Measurements from ENCODE around the gene PEPD.

Gene PEPD

DNA sequence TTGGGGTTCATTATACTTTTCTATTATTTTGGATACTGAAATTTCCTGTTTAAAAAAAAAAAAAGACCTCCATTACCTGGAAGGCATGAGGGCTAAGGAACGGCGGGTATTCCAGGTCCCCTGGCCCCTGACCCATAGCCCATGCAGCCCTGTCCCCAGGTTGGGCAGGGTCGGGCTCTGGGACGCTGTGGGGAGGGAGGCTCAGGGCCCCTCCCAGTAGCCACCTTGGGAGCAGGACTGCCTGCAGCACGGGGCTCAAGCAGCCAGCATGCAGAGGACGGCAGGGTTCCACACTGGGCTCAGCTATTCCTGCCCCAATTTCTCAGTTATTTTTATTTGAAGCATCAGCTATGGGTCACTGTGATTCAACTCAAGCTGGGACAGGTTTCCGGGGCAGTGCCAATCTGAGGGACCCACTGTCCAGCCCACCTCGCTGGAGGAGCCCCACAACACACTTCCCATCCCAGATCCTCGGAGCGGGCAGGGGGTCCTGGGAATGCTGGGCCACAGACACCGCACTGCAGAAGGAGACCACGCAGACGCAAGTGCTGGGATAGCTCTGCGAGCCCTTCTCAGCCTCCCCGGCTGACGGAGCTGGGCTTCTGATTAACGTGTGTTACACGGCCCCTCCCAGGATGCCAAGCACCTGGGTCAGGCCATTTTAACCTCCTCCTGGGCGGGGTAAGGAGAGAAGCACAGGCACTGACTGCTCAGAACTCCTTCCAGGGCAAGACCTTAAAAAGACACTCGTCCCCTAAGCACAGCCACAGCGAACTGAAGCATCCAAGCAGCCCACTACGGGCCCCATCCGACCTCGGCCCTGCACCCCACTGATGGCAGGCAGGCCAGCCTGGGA lies 60.1 kb downstream of the PEPD start:
- in situ Hi-C loops (cut with MboI; ENCODE audit: low sequenced_read_pairs), result no loop called here

DNA sequence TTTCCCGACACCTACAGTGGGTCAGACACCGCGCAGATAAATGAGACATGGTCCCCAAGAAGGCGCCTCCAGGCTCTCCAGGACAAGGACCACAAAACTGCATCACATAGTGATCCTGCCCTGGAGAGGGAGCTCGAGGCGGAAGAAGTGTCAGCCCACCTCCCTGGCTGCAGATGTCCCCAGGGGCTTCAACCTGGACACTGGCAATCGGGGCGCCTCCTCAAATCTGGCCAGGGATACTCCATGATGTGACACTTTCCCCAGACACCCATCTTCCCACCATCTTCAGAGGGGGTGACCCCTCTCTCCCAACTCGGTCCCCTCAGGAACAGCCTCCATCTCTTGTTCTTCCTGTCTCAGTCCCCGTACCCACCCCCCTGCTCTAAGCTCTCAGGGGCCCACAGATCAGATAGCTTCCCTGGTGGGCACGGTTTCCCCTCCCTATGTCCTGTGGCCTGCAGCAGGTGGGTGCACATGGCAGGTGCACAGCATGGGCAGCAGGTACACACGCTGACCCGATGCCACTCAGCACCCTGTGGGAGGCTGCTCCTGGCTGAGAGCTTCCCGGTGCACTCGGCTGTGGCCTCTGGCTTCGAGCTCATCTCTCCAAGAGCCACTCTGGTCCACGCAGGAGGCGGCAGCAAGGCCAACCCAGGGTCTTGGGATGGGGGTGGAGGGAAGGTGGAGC lies 61.2 kb downstream of the PEPD start:
- in situ Hi-C loops (cut with MboI; ENCODE audit: low sequenced_read_pairs), result no loop called here

DNA sequence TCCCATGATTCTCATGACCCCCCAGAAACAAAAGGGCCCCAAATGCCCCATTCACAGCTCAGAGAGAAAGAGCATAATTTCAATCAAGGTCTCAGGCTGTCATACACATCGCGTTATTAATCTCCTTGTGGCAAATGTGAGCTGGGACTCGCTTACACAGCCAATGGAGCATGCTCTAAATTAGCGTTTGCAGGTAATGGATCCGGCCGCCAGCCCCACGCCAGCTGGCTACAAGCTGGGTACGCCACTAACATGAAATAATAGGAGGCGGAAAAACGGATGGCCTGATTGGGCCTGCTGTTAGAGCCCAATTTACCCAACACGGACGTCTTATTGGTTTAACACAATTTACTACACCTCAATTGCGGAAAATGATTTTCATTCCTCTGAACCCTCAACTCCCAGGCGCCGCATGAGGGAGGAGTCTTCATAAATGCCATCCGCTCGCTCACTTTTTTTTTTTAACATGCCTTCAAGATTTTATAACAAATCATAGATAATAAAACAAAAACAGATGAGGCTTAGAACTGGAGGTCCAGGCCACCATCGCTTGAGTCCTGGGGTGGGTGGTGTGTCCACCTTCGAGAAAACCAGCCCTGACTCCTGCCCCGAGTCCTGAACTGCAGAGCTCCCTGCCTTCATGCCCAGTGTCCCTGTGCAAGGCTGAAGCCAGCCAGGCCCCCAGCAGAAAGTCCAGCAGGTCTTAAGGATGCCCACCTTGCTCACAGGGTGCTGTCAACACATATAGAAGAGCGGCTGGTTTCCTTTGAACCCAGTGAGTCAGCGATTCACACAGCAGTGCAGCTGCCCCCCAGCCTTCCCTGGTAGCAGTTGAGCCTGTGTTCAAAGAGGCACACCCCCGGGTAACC lies 62.1 kb downstream of the PEPD start:
- in situ Hi-C loops (cut with MboI; ENCODE audit: low sequenced_read_pairs), result no loop called here

DNA sequence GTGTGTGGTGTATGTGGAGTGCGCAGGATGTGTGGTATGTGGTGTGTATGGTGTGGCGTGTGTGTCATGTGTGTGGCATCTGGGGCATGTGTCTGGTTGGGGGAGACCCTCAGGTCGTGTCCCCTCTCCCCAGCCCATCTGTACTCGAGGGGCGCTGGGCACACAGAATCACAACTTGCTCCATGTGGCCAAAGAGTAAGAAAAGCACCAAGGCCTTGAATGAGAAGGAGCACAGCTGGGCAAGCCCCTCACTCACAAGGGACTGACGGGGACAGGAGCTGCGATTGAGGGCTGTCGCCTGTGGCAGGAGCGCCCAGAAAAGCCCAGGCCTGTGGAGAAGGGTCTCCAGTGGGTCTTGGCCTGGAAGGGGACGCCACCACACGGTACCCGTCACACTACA lies 62.8 kb downstream of the PEPD start:
- in situ Hi-C loops (cut with MboI; ENCODE audit: low sequenced_read_pairs), result no loop called here

DNA sequence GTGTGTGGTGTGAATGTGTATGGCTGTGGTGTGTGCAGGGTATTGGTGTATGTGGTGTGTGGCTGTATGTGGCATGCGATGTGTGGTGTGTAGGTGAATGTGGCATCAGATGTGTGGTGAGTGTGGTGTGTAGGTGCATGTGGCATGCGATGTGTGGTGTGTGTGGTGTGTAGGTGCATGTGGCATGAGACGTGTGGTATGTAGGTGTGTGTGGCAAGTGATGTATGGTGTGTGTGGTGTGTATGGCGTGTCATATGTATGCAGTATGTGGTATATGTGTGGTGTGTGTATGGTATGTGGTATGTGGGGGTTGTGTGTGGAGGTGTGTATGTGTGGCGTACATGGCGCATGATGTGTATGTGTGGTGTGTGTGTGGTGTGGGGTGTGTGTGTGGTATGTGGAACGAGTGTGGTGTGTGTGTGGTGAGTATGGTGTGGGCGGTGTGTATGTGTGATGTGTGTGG lies 63.4 kb downstream of the PEPD start:
- in situ Hi-C loops (cut with MboI; ENCODE audit: low sequenced_read_pairs), result no loop called here

DNA sequence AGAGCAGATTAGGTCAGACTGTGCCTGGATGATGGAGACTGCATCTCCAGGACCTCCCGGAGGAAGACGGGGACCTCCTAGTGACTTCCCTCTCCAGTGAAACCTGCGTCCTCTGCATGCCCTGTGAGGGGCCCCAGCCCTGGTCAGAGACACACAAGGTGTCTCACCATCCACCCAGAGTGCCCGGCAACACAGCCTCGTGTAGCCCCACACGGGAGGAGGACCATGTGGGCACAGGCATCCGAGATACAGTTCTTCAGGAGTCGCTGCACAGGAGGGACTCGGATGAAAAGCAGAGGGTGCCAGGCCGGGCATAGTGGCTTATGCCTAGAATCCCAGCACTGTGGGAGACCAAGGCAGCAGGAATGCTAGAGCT lies 64.8 kb downstream of the PEPD start:
- in situ Hi-C loops (cut with MboI; ENCODE audit: low sequenced_read_pairs), result no loop called here

DNA sequence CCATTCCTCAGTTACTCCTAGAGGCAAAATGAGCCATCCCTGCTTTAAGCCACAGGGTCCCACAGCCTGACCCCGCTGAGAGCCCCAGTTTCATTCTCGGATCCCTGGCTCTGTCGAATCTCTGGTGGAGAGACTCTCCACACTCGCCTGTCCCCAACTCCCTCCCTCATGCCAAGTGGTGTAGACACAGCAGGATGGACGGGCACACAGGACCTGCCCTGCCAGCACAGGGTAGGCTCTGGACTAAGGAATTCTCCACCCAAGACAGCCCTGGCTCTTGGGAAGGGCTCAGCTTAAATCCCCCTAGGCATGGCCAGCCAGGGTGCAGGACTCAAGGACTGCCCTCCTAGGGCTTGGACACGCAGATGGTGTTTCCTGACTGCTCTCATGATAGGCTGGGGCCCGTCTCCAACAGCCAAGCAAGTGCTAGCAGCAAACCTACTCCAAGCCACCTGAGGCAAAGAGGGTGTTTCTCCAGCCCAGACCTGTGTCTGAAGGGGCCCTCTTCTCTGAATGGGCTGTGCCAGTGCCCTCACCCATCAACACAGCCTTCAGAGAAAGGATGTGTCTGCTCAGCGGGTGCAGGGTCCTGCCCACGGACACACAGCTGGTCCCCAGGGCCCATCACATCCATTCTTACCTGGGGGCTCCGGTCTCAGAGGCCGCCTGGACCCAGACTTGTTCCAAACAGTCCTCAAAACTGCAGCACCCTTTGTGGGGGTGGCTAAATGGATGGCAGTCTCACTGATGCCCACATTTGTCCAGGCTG lies 65.3 kb downstream of the PEPD start:
- in situ Hi-C loops (cut with MboI; ENCODE audit: low sequenced_read_pairs), result no loop called here

DNA sequence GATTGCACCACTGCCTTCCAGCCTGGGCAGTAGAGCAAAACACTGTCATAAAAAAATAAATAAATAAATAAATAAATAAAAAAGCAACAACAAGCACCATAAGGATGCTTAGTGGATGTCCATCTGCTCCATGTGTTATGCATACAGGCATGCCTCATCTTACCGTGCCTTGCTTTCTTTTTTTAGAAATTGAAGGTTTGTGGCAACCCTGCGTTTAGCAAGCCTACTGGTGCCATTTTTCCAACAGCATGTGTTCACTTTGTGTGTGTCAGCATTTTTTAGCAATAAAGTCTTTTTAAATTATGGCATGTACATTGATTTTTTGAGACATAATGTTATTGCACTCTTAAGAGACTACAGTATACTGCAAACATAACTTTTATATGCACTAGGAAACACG lies 68.3 kb downstream of the PEPD start:
- in situ Hi-C loops (cut with MboI; ENCODE audit: low sequenced_read_pairs), result no loop called here

DNA sequence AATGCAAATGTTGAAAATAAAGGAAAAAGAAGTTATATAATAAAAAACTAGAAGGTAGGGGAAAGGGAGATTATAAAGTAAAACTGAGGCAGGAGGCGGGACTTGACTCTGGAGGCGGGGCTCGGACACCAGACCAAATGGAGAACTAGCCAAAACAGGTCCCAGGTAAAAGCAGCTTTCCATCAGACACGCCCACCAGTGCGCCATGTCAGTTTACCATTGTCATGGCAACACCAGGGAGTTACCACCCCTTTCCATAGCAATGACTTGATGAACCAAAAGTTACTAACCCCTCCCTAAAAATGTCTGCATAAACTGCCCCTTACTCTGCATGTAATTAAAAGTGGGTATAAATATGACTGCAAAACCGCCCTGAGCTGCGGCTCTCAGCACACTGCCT lies 70.9 kb downstream of the PEPD start:
- in situ Hi-C loops (cut with MboI; ENCODE audit: low sequenced_read_pairs), result no loop called here

DNA sequence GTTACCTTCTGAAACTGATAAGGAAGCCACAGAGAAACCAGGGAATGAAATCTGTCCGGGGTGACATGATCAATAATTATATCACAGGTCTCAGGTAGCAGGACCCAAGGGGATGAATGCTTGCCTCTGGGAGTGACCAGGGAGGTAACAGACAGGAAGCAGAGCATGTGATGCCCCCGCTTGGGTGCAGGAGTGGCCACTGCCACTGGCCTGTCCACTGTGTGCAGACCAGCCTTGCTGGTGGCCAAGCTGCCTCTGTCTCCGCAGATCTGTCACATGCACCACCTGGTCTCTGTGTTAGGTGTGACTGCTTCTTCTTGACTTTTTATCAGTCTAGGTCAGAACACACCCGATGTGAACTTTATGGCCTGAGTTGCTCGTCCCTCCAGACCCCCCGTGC lies 71.8 kb downstream of the PEPD start:
- in situ Hi-C loops (cut with MboI; ENCODE audit: low sequenced_read_pairs), result no loop called here

DNA sequence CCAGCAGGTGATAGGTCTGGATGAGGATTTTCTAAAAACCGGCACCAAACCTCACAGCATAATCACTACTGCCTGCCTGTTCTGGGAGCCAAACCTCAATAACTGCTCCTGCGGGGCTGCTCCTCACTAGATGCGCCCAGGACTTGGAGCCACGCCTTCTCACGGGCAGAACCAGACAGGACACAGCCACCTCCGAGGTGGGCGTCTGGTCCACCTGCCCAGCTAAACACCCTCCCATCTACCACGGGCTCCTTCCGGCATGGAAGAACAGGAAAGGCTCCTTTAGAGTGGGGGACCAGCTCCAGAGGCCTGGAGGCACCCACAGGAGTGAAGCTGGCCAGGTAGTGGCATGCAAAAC lies 73.5 kb downstream of the PEPD start:
- in situ Hi-C loops (cut with MboI; ENCODE audit: low sequenced_read_pairs), result no loop called here

DNA sequence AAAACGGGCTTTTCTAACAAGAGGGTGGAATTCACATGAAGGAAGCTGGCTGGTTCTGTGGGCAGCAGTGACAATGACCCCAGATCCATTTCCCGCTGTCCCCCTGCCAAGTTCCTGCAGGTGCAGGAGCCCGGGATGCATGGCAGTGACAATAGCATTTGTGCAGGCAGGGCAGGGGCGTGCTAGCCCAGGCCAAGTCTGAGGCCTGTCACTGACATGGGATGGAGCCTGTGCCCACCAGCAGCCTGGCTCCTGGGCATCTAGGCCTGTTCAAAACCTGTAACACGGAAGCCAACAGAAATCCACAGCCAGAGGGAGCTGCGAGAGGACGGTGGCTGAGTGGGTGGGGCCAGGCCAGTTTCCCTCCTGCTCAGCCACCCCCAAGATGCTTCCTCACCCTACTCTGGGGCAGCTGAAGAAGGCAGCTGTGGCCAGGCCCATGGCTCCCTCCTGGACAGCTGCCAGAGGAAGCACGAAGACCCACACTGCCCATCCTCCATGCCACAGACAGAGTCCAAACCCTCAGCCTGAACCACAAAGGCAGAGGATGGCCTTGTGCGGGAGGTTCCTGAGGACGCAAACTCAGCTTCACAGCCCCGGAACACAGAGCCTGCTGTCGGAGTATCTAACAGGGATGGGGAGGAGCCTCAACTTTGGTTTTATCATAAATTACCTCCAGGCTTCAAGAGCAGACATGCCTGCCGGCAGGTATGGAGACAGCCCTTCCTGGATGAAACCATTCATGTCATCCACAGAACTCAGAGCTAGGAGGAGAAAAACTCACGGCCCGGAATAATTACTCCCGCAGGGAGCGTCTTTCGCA lies 74.0 kb downstream of the PEPD start:
- in situ Hi-C loops (cut with MboI; ENCODE audit: low sequenced_read_pairs), result no loop called here

DNA sequence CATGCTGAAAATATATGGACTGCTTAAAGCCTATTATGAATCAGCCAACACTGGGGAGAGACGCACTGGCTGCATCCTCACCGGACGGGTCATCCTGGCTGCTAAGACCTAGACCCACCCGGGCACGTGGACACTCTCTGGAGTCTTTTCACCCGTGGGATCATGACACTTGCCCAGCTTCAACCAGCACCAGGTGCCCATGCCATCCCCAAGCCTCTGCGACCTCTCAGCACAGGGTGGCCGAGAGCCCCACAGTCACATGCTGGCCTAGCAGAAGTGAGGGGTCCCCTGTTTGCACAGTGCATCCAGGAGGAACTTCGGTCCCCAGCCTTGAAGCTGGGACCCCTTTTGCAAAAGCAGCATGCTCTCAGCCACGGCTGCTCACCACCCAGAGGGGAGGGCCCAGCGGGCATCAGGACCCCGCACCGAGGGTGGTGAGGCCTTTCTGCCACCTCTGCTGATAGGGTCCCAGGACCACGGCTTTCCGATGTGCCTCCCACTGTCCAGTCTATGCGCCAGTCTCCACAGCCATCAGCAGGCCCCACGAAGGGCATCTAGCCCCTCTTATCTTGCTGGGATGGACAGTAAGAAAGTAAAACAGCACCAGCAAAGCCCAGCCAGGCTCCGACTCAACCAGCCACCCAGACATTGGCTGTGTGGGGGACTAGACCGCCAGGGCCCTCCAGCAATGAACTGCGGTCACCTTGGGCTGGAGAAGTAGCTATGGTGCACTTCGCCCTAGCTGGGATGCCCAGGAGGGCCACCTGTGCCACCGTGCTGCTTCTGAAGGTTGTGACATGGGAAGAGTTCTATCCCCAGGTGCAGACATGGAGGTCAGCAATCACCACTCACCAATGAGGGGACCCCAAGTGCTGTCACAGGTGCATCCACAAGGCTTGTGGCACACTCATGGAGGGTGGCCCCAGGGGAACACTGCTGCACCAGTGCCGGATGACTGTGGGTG lies 75.0 kb downstream of the PEPD start:
- in situ Hi-C loops (cut with MboI; ENCODE audit: low sequenced_read_pairs), result no loop called here

DNA sequence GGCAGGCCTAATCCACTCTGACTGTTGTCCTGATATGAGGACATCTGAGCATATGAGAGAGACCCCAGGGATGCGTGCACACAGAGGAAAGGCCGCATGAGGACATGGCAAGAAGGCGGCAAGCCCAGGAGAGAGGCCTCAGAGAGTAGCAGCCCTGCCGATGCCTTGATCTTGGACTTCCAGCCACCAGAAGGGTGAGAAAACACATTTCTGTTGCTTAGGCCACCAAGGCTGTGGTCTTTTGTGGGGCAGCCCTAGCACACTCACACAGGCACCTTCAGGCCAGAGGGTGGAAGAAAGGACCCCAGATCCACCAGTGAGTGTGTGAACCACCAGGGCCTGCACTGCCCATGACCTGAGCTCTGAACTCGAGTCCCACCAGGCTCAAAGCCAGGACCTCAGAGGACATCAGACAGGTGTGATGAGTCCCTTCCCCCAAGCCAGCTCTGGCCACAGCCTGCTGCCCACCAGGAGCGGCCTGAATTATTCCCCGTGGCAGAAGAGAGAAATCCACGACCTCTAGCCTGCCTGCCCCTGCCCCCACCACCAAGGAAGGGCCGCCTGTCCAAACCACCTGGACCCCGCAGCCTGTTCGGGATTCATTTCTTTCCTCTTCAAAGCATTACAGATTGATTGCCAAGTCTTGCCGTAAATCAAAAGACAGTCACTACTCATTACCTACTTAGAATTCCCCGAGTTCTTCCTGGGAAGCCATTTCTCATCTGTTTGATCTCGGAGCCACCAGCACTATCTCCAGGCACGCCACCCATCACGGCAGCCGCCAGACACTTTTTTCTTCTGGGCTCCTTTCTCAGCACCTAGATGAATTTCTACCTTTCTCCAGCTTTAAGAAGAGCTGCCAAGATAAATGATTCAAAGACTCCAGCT lies 75.9 kb downstream of the PEPD start:
- in situ Hi-C loops (cut with MboI; ENCODE audit: low sequenced_read_pairs), result no loop called here

DNA sequence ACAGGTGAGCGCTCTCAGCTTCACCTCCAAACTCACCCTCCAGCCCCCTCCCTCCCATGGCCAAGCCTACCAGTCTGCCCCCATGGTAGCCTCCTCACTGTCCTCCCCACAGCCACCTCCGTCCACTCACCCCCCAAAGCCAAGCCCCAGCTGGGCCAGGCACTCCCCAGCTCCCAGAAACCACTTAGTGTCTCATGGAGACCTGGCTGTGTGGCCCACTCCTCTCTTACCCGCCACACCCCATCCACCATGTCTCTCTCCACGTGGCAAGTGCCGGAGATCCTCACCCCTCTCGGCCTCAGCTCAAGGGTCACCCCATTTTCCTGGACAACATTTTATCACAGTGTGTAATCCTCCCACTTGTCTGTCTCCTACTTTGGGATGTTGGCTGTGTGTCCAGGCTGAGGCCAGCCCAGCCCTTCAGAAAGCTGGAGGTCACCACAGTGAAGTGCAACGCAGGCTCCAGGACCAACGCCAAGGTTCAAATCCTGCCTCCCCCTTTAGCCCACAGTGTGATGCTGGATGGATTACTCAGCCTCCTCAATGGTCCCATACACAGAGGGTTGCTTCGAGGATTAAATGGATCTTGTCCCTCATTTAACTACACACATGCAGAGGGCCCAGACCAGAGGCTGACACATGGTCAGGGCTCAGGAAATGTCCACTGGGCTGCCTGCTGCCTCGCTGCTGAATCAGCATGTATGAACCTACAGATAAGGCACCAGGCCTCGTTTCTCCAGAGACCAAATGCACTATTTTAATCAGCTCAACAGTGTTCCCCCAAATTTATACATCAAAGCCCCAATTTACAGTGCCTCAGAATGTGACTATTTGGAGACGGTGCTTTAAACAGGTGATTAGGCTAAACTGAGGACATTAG lies 76.8 kb downstream of the PEPD start:
- in situ Hi-C loops (cut with MboI; ENCODE audit: low sequenced_read_pairs), result no loop called here

DNA sequence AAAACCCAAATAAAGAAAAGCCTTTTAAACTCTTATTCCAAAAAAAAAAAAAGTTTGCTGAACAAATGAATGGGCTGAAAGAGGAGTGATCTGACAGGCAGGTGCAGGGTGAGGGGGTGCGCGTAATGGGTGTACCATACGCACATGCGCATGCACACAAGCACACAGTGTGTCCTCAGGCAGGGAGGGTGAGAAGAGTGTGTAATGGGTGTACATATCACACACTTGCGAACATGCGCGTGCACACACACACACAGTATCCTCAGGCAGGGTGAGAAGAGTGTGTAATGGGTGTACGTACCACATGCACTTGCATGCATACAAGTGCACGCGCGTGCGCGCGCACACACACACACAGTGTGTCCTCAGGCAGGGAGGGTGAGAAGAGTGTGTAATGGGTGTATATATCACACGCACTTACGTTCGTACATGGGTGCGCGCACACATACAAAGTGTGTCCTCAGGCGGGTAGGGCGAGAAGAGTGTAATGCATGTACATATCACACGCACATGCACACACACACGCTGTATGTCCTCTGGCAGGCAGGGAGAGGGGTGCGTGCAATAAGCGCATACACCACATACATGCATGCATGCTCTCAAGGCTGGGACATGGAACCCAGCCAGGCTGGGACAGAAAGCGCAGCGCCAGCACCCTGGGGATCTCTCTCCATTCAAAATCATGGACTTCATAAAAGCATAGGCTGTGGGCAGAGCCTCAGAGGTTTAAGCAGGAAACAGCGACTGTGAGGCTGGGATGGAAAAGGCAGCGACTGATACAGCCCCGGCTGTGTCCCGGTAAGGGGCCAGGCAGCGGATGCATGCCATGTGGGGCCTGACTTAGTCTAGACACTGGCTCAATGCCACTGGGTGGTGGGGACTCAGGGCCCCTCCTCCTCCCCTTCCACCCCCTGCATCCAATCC lies 77.7 kb downstream of the PEPD start:
- in situ Hi-C loops (cut with MboI; ENCODE audit: low sequenced_read_pairs), result no loop called here

Measured in HL-60/S4 treated with phorbol 12-myristate 13-acetate at 8.2 ng/mL for 4 days and 3 days (cell line).